Spinal cord (tissue), 10 donors: Measurements from ENCODE around the gene SLC22A14. TPM values are rescaled to one million over a fixed set of nuclear protein-coding genes. Genes with fewer than 3 reads are reported as not detected.
"Not testable (repeated sequence)": the region's sequence is repeated elsewhere in the genome, so short reads cannot be mapped to it uniquely, and the experiment has no call there.

Experiments used
- DNase-seq, 6 donors: peaks; one replicate each; pipeline versions ENCODE4 v3.0.0 to v3.0.0-alpha.2; 2013 to 2015; ENCODE audit warnings: low spot score in 6 of 6, low read depth in 4 of 6
- H3K27ac ChIP-seq: one replicate; pipeline ENCODE4 v1.5.1; 2013; ENCODE audit warnings: low read depth, low read length, control low read depth
- H3K27me3 ChIP-seq: one replicate; pipeline ENCODE4 v1.6.1; 2013; ENCODE audit warnings: low read length; ENCODE audit not compliant: control insufficient read depth, insufficient read depth
- H3K36me3 ChIP-seq: one replicate; pipeline ENCODE4 v1.6.1; 2013; ENCODE audit warnings: low read length; ENCODE audit not compliant: control insufficient read depth, insufficient read depth
- H3K4me1 ChIP-seq: one replicate; pipeline ENCODE4 v1.6.1; 2013; ENCODE audit warnings: low read length; ENCODE audit not compliant: control insufficient read depth, insufficient read depth
- H3K4me3 ChIP-seq: one replicate; pipeline ENCODE4 v1.5.1; 2013; ENCODE audit warnings: low read depth, low read length, control low read depth
- H3K9me3 ChIP-seq: one replicate; pipeline ENCODE4 v1.6.1; 2013; ENCODE audit warnings: low read length; ENCODE audit not compliant: control insufficient read depth, insufficient read depth
- WGBS: methylation state at CpG from one replicate; pipeline ENCODE4 v1.1.5; 2013; ENCODE audit warnings: missing lambda C conversion rate; ENCODE audit not compliant: insufficient coverage; 5-methylcytosine and 5-hydroxymethylcytosine counted together
- polyA plus RNA-seq, 2 donors: library from polyadenylated mRNA; unstranded; fragments of 120-200 nt; gene quantifications; one replicate each; pipeline ENCODE4 v1.2.1, GENCODE V29; 2013; ENCODE audit not compliant: insufficient read length in 2 of 2
- total RNA-seq, 2 donors: library from RNA; depleted of rRNA in 1 of 2; stranded (reverse); fragments of 120-200 nt in 1 of 2; fragments of >200 nt in 1 of 2; gene quantifications; one replicate each; pipeline versions ENCODE4 v1.2.3 to v1.2.4, GENCODE V29; 2013 to 2014
- donor health status: healthy.

SLC22A14 gene
- total and polyA plus RNA-seq, 4 donors: 0.10 to 0.75 (median 0.30) TPM

DNA sequence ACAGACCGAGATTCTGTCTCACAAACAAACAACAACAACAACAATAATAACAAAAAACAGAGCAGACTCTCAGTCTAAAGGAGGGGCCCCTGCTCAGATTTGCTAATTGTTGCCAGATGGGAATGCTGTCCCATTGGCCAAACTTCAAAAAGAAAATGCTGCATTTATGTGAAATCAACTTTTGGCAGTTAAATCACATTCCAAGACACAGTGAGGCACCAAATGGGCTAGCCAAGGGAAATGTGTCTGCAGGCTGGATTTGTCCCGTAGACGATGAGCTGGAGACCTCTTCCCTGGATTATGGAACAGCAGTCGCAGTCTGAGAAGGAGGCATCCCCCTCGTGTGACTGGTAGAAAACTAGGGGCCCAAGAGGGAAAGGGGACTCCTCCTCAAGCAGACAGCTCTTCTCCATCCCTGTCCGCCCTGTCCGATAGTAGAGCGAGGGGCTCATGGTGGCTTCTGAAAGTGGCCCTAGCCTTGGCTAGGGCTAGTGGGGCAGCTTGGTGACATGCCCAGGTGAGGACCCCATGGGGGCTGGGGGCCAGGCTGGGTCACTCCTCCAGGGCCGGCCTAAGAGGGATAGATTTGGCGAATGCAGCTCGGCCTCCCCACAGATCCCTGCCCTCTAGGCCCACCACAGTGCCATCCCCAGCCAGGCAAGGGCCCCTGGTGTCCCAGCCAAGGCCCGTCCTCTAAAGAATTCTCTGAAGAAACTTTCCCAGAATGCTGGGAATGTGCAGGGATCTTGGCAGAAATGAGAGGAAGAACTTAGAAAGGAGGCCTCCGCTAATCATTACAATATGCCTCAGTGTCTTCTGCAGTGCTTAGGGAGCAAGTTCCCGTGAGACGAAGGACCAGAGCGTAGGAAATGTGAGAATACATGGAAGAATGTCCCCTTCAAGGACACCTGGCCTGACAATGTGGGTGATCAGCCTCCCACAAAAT is 2.0 kb downstream of the SLC22A14 start:
- no peaks in the 10 kb centered on the region for H3K27me3 ChIP-seq
- no peak overlapping the region for H3K4me3 ChIP-seq
- 71% methylated on average over 8 of the region's 16 CpGs for WGBS
- H3K27ac ChIP-seq: no peak overlapping the region
- no peaks in the 10 kb centered on the region for H3K9me3 ChIP-seq
- no peaks in the 10 kb centered on the region for H3K36me3 ChIP-seq
- no peaks in the 10 kb centered on the region for H3K4me1 ChIP-seq
- DNase-seq: peak in 1 of 6 donors; percentile 35

DNA sequence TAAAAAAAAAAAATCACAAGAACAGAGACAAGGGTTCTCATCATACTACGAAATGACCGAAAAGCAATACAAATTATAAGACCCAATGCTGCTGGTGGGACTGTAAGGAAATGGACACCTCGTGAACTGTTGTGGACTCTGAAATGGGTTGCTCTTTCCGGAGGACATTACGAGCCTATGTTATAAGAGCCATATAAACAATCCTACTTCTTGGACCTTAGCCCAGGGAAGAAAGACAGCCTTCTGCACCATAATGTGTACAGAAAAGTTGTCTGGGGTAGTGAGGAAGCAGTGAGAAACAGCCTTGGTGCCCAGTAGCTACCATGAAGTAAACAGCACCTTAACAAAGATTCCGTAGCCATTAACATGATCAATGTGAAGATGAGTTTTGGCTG is 2.7 kb downstream of the SLC22A14 start:
- no peaks in the 10 kb centered on the region for H3K9me3 ChIP-seq
- no peak for DNase-seq
- H3K27ac ChIP-seq: no peak overlapping the region
- H3K27me3 ChIP-seq: no peaks in the 10 kb centered on the region
- no peaks in the 10 kb centered on the region for H3K36me3 ChIP-seq
- no CpG with 5 or more reads among the region's 6 CpGs for WGBS
- H3K4me3 ChIP-seq: no peak overlapping the region
- no peaks in the 10 kb centered on the region for H3K4me1 ChIP-seq

DNA sequence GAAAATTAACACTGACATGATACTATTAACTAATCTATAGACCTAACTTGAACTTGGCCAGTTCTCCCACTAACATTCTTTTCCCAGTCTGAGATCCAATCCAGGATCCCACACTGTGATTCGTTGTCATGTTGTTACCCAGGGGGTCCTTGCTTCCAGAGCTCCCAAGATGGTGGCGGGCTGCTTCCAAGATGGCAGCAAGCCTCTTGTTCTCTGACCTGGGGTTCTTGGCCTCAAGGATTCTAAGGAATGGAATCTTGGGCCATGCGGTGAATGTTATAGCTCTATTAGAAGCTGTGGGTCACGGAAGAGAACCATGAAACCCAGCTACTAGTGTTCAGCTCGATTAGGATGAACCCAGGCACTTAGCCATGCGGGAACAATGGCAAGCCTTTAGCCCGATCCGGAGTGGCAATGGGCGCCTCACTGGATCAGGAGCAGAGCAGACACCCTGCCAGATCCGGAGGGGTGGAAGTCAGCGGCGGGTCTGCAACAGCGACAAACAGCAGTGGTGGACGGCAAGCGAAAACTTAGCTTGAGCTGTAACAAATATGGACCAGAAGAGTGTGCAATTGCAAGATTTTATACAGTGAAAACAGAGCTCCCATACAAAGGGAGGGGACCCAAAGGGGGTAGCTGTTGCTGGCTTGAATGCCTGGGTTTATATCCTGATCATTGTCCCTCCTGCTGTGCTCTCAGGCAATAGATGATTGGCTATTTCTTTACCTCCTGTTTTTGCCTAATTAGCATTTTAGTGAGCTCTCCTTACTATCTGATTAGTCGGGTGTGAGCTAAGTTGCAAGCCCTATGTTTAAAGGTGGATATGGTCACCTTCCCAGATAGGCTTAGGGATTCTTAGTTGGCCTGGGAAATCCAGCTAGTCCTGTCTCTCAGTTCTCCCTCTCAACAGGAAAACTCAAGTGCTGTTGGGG is 7.5 kb downstream of the SLC22A14 start:
- DNase-seq, H3K27me3 ChIP-seq, H3K4me1 ChIP-seq, H3K36me3 ChIP-seq, H3K4me3 ChIP-seq, H3K27ac ChIP-seq, H3K9me3 ChIP-seq: not testable (repeated sequence)
- WGBS: 94% methylated on average over 12 of the region's 16 CpGs

DNA sequence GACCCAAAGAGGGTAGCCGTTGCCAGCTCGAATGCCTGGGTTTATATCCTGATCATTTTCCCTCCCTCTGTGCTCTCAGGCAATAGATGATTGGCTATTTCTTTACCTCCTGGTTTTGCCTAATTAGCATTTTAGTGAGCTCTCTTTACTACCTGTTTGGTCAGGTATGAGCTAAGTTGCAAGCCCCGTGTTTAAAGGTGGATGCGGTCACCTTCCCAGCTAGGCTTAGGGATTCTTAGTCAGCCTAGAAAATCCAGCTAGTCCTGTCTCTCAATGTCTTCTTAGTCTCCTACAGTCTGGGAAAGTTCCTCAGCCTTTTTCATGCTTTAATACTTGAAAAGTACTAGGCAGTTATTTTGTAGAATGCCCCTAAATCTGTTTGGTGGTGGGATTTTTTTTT is 15.0 kb downstream of the SLC22A14 start:
- not testable (repeated sequence) for H3K27ac ChIP-seq, H3K36me3 ChIP-seq, DNase-seq, H3K4me1 ChIP-seq, H3K9me3 ChIP-seq, H3K27me3 ChIP-seq, H3K4me3 ChIP-seq
- no CpG with 5 or more reads among the region's 4 CpGs for WGBS

DNA sequence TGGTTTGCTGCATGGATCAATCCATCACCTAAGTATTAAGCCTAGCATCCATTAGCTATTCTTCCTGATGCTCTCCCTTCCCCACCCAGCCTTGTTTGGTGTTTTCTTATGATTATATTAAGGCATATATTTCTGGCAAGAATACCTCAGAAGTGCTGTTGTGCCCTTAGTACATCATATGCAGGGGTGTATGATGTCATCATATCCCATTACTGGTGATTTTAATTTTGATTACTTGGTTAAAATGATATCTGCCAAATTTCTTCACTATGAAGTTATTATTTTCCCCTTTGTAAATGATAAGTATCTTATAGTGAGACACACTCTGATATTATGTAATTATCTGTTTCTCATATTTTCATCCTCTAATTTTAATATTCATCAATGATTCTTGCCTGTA is 15.4 kb downstream of the SLC22A14 start:
- Histone ChIP-seq H3K4me1 (no peaks in the 10 kb centered on the region), H3K36me3 (no peaks in the 10 kb centered on the region), H3K4me3 (no peak overlapping the region), H3K27ac (no peak overlapping the region), H3K9me3 (no peaks in the 10 kb centered on the region), H3K27me3 (no peaks in the 10 kb centered on the region)
- no peak for DNase-seq

DNA sequence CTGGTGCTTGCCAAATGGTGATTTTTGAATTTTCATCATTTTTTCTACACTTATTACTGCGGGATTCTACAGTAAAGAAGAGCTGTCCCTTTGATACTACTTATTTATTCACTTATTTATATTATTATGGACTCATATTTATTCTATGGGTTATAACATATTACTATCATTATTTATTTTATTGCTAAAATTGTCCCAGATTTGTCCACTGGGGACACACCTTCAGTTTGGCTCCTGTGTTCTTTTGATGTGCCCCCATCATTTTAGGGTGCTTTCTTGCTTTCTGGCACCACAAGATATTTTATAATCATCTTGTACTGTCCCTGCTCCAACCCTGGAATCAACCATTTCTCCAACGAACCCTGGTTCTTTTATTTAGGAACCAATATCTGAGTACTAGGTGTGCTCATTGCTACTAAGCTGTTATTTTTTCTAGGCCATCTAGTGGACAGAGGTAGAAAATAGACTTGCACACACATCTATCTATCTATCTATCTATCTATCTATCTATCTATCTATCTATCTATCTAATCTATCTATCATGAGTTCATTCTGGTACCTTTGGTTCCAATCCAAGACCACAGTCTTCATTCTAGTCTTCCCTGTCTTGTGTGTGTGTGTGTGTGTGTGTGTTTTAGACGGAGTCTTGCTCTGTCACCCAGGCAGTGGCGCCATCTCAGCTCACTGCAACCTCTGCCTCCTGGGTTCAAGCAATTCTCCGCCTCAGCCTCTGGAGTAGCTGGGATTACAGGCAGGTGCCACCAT is 16.0 kb downstream of the SLC22A14 start:
- no peak overlapping the region for H3K27ac ChIP-seq
- no peaks in the 10 kb centered on the region for H3K9me3 ChIP-seq
- 100% methylated on average over 2 of the region's 5 CpGs for WGBS
- H3K4me3 ChIP-seq: no peak overlapping the region
- no peaks in the 10 kb centered on the region for H3K36me3 ChIP-seq
- no peaks in the 10 kb centered on the region for H3K4me1 ChIP-seq
- H3K27me3 ChIP-seq: no peaks in the 10 kb centered on the region
- peak in 2 of 6 donors; percentile 13 to 14 for DNase-seq

DNA sequence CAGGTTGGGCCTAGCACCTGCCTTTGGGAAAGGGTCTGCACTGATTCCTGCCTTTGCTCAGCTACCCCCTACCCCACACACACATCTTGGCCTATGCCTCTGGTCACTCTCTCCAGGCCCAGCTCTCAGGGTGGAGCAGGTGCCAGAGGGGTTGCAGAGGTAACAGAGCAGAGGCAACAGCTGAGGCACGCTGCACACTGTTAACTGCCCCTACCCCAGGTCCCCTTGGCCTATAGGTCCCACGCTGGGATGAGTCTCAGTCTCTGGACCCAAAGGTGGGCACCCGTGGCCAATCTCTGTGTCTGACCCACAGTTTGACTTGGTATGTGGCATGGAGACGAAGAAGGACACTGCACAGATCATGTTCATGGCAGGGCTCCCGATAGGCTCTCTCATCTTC is 24.8 kb downstream of the SLC22A14 start:
- Histone ChIP-seq H3K9me3 (no peaks in the 10 kb centered on the region), H3K27me3 (no peaks in the 10 kb centered on the region), H3K4me3 (no peak overlapping the region), H3K36me3 (peaks cover 6% of the 10 kb centered on the region), H3K4me1 (no peaks in the 10 kb centered on the region), H3K27ac (no peak overlapping the region)
- DNase-seq: no peak
- WGBS: 93% methylated on average over 4 of the region's 5 CpGs

DNA sequence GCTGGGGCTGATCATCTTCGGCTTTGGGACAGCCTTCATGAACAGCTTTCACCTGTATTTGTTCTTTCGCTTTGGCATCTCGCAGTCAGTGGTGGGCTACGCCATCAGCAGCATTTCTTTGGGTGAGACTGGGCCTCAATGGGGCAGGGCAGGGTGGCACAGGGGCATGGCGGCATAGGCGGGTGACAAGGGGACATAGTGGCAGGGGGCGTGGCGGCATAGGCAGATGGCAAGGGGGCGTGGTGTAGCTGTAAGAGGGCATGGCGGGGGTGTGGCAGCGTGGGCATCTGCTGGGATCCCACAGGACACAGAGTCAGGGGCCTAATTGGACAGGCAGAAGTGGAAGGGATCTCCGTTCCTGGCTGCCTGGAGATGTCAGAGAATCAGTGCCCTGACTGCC is 25.5 kb downstream of the SLC22A14 start:
- no peak overlapping the region for H3K4me3 ChIP-seq
- WGBS: 93% methylated on average over 11 of the region's 12 CpGs
- no peak overlapping the region for H3K27ac ChIP-seq
- H3K36me3 ChIP-seq: peaks cover 6% of the 10 kb centered on the region
- H3K9me3 ChIP-seq: no peaks in the 10 kb centered on the region
- H3K4me1 ChIP-seq: no peaks in the 10 kb centered on the region
- no peaks in the 10 kb centered on the region for H3K27me3 ChIP-seq
- DNase-seq: no peak

DNA sequence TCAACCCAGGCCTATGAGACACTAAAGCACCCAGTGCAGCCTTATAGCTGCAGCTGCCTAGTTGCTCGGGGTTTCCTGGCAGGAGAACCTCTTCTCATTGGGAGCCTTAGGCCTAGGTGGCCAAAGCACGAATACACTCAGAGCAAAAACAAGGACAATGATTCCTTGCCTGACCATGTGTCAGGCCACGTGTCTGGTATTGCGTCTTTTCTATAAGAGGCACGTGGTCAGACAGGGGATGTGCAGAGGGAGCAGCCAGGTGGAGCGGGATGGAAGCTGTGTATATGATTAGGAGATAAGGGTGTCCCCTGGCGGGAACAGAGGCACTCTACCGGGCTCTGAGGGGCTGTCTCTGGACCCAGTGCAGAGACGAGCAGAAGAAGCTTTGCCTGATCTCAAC is 26.4 kb downstream of the SLC22A14 start:
- 82% methylated on average over 9 of the region's 9 CpGs for WGBS
- Histone ChIP-seq H3K4me3 (no peak overlapping the region), H3K27ac (no peak overlapping the region), H3K36me3 (peaks cover 6% of the 10 kb centered on the region), H3K27me3 (no peaks in the 10 kb centered on the region), H3K4me1 (no peaks in the 10 kb centered on the region), H3K9me3 (no peaks in the 10 kb centered on the region)
- no peak for DNase-seq
